Myocyte (in vitro differentiated cells): ENCODE results near the gene VEGFB. TPM values are rescaled to one million over a fixed set of nuclear protein-coding genes. Genes with fewer than 3 reads are reported as not detected.
A peak's percentile ranks its signal among the peaks of the same experiment; 100 is the strongest.

Experiments used
- DNase-seq: peaks from one replicate; pipeline ENCODE4 v3.0.0-alpha.2; 2012; ENCODE audit warnings: low read depth
- total RNA-seq: library from RNA; depleted of rRNA; stranded (reverse); fragments of >200 nt; gene quantifications from 2 replicates; pipeline ENCODE4 v1.2.3, GENCODE V29; 2014

Gene VEGFB
- total RNA-seq, 1 donor from 2014 or later: 65.8 TPM

GRCh38 chr11:64210301-64211020 lies 23.9 kb upstream of the VEGFB start:
- DNase-seq: no peak

GRCh38 chr11:64211181-64211872 lies 23.1 kb upstream of the VEGFB start:
- DNase-seq: no peak

DNA sequence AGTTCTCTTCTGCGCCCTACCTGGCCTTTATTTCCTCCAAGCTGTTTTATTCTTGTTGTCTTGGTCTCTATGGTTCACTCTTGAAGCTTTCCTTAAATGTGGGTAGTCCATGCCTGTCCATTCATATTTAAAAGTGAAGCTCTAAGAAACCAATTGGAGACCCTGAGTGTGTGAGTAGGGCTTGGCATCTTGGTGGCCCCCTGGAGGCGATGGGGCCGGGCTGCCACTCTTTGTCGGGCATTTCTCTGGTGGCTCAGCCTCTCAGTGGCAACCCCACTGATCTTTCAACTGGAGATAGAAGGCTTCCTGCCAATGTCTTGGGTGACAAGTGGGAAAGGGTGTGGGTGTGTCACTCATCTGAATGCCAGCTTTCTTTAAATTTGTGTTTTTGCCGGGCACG lies 17.5 kb upstream of the VEGFB start:
- no peak for DNase-seq

DNA sequence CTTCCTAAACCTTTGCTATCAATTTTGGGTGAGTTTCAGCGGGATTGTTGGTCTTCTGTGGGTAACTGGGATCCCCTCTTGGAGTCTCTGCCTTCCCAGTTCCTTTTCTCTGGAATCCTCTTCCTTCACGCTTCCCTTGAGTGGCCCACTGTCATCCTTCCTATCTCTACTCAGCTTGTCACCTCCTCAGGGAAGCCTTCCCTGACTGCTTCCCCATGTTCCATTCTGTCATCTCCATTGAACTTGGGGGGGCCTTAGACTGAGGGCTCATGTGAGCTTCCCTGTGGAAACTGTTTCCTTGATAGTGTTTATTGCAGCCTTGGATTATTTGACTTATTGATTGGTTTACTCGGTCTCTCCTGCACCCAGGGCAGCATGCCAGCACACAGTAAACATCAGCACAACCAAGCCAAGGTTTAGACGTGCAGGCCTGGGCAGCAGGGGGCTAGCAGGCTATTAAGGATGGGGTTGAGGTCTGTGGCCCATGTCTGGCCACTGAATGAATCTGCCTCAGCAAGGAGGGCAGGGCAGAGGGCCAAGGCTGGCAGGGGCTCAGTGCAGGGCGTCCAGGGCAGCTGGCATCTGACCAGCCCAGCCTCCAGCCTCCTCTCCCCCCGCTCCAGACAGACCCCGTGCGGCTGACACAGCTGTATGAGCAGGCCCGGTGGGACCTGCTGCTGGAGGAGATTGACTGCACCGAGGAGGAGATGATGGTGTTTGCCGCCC lies 15.6 kb upstream of the VEGFB start:
- no peak for DNase-seq

DNA sequence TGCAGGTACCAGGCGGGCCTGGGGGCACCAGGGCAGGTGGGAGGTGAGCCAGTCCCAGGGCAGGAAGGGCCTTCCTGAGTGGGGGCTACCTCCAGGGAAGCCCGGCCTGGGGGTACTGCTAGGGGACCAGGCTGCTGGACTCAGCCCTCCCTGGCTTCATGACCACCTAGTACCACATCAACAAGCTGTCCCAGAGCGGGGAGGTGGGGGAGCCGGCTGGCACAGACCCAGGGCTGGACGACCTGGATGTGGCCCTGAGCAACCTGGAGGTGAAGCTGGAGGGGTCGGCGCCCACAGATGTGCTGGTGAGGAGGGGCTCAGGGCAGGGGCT lies 15.1 kb upstream of the VEGFB start:
- no peak for DNase-seq

DNA sequence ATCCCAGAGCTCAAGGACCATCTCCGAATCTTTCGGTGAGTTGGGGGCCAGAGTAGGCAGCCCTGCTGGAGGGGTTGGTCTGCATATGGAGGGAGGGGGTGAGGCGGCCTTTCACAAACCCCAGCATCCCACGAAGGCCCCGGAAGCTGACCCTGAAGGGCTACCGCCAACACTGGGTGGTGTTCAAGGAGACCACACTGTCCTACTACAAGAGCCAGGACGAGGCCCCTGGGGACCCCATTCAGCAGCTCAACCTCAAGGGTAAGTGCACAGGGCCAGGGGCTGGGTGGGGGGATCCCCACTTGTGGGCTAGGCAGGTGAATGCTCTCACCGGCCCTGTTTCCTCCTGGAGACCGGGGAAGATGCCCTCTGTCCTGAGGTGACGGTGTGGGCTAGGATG lies 14.6 kb upstream of the VEGFB start:
- DNase-seq: no peak

- DNase-seq: no peak
Observed at GRCh38 chr11:64220271-64220670, 14.1 kb upstream of the VEGFB start.

DNA sequence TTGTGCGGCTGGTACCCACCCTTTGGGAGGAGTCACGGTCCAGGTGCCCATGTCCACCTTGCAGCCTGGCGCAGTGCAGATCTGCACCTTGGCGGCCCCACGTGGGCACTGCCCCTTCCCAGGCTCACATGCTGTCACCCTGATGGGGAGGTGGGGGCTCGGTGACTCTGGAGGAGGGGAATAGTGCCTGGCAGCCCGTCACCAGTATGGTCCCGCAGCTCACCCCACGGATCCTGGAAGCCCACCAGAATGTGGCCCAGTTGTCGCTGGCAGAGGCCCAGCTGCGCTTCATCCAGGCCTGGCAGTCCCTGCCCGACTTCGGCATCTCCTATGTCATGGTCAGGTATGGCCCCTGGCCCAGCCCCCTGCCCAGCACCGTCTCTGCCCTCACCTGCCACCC lies 13.6 kb upstream of the VEGFB start:
- no peak for DNase-seq

DNA sequence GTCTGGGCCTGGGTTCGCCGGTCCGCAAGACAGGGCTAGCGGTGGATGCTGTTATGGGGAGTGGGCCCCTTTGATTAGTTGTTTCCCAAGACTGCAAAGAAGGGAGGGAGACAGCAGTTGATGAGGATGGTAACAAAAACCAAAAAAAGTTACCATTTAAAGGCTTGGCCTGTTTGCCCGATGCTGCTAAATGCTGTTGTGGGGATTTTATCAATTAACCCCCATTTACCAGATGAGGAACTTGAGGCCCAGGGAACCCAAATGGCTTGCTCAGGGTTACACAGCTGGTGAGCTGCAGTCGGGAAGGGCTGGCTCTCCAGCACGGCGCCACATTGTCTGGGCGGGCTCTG lies 11.8 kb upstream of the VEGFB start:
- no peak for DNase-seq

DNA sequence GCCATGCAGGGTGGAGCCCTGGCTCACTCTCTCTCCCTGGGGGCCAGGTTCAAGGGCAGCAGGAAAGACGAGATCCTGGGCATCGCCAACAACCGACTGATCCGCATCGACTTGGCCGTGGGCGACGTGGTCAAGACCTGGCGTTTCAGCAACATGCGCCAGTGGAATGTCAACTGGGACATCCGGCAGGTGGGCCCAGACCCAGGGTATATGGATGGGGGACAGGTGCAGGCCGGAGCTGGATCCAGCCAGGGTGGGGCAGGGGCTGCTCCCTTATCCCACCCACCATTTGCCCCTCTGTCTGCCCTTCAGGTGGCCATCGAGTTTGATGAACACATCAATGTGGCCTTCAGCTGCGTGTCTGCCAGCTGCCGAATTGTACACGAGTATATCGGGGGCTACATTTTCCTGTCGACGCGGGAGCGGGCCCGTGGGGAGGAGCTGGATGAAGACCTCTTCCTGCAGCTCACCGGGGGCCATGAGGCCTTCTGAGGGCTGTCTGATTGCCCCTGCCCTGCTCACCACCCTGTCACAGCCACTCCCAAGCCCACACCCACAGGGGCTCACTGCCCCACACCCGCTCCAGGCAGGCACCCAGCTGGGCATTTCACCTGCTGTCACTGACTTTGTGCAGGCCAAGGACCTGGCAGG lies 11.3 kb upstream of the VEGFB start:
- DNase-seq: peak; percentile 51

GRCh38 chr11:64224151-64224890 lies 10.1 kb upstream of the VEGFB start:
- DNase-seq: no peak

DNA sequence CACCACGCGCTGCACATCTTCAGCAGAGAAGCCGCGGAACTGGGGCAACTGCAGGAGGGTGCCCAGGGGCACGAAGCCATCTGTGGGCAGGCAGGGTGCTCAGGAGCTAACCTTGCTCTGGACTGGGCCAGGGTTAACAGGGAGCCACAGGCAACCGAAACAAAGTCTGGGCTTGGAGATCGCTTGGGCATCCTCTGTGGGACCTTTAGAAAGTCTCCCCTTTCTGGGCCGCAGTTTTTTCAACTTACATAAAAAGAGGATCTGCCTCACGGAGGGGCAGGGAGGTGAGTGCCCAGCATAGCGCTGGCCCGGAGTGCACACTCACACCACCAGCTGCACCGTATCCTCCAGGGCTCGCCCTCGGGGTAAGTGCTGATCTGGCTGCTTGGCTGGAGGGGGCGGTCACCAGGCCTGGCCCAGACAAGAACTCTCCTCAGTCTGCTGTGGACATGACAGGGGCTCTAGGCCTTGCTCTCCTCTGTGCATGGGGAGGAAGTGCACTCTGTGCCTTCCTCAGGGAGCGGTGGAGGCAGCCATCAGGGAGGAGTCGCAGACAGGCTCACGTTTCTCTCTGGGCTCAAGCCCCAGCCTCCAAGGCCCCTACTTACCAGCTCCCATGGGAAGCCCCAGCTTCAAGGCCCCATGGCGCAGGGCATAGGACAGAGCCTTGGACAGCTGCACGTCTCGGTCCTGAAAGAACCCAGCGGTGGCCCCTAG lies 9.3 kb upstream of the VEGFB start:
- DNase-seq: no peak

- peak; percentile 91 for DNase-seq
Observed at GRCh38 chr11:64225608-64226506, 8.5 kb upstream of the VEGFB start, which contains the start of the genes NUDT22 and TRPT1. NUDT22 (plus strand) TSS chr11:64226274; CDS start chr11:64226653, 379 bp downstream. TRPT1 (minus strand) TSS chr11:64226186; CDS start chr11:64225860, 326 bp downstream.

GRCh38 chr11:64226507-64227051 lies 7.8 kb upstream of the VEGFB start:
- DNase-seq: peak; percentile 90

GRCh38 chr11:64227405-64227956 lies 6.9 kb upstream of the VEGFB start:
- no peak for DNase-seq

- DNase-seq: no peak
Observed at GRCh38 chr11:64229090-64229743, 5.2 kb upstream of the VEGFB start.

- DNase-seq: no peak
Observed at GRCh38 chr11:64229744-64230170, 4.6 kb upstream of the VEGFB start.
